Trophoblast cell (in vitro differentiated cells and primary cell): ENCODE measurements around the gene DYNLT4.

ENCODE experiments used
- DNase-seq, 2 donors: peaks; one replicate each; pipeline ENCODE4 v3.0.0-alpha.2; 2016
- H2AFZ ChIP-seq: 2 replicates; pipeline ENCODE4 v1.6.1; 2013; ENCODE audit warnings: low read length, moderate library complexity, mild to moderate bottlenecking; ENCODE audit not compliant: insufficient read depth, poor library complexity
- H2AK5ac ChIP-seq: 2 replicates; pipeline ENCODE4 v1.6.1; 2013; ENCODE audit warnings: mild to moderate bottlenecking, low read length
- H2BK120ac ChIP-seq: 2 replicates; pipeline ENCODE4 v1.6.1; 2013; ENCODE audit warnings: low read length, mild to moderate bottlenecking, moderate library complexity; ENCODE audit not compliant: insufficient read depth, poor library complexity
- H2BK12ac ChIP-seq: 2 replicates; pipeline ENCODE4 v1.6.1; 2013; ENCODE audit warnings: mild to moderate bottlenecking, low read length, moderate library complexity
- H2BK5ac ChIP-seq: 2 replicates; pipeline ENCODE4 v1.6.1; 2013; ENCODE audit warnings: low read length, low read depth, moderate library complexity, mild to moderate bottlenecking; ENCODE audit not compliant: poor library complexity
- H3K14ac ChIP-seq: 2 replicates; pipeline ENCODE4 v1.6.1; 2013; ENCODE audit warnings: mild to moderate bottlenecking, low read length
- H3K18ac ChIP-seq: 2 replicates; pipeline ENCODE4 v1.6.1; 2013; ENCODE audit warnings: mild to moderate bottlenecking, low read length
- H3K23ac ChIP-seq: 2 replicates; pipeline ENCODE4 v1.6.1; 2013; ENCODE audit warnings: low read length
- H3K27ac ChIP-seq: 2 replicates; pipeline ENCODE4 v1.5.1; 2013; ENCODE audit warnings: low read depth, mild to moderate bottlenecking, inconsistent platforms, low read length, moderate library complexity
- H3K27me3 ChIP-seq: 2 replicates; pipeline ENCODE4 v1.6.1; 2013; ENCODE audit warnings: inconsistent platforms, mild to moderate bottlenecking, low read length, moderate library complexity; ENCODE audit not compliant: insufficient read depth
- H3K36me3 ChIP-seq, 2 experiments: 1 replicate in 1 of 2; 2 replicates in 1 of 2; pipeline ENCODE4 v1.6.1; 2013; ENCODE audit warnings: low read length in 2 of 2, mild to moderate bottlenecking in 2 of 2, moderate library complexity in 1 of 2; ENCODE audit not compliant: insufficient read depth in 2 of 2, control insufficient read depth in 1 of 2
- H3K4ac ChIP-seq: 2 replicates; pipeline ENCODE4 v1.6.1; 2013; ENCODE audit warnings: low read depth, mild to moderate bottlenecking, low read length, moderate library complexity
- H3K4me1 ChIP-seq, 2 experiments: 1 replicate in 1 of 2; 2 replicates in 1 of 2; pipeline ENCODE4 v1.6.1; 2013; ENCODE audit warnings: low read length in 2 of 2, mild to moderate bottlenecking in 2 of 2, moderate library complexity in 1 of 2; ENCODE audit not compliant: insufficient read depth in 2 of 2, control insufficient read depth in 1 of 2
- H3K4me2 ChIP-seq: 2 replicates; pipeline ENCODE4 v1.6.1; 2013; ENCODE audit warnings: inconsistent platforms, mild to moderate bottlenecking, low read length, moderate library complexity
- H3K4me3 ChIP-seq: 2 replicates; pipeline ENCODE4 v1.5.1; 2013; ENCODE audit warnings: mild to moderate bottlenecking, low read depth, low read length, inconsistent platforms
- H3K79me1 ChIP-seq: one replicate; pipeline ENCODE4 v1.6.1; 2013; ENCODE audit warnings: low read length
- H3K79me2 ChIP-seq: 2 replicates; pipeline ENCODE4 v1.6.1; 2013; ENCODE audit warnings: low read length, mild to moderate bottlenecking; ENCODE audit not compliant: control insufficient read depth, insufficient read depth, poor library complexity
- H3K9ac ChIP-seq: 2 replicates; pipeline ENCODE4 v1.6.1; 2013; ENCODE audit warnings: mild to moderate bottlenecking, low read length
- H3K9me3 ChIP-seq: 2 replicates; pipeline ENCODE4 v1.6.1; 2013; ENCODE audit warnings: low read depth, mild to moderate bottlenecking, control low read depth, inconsistent platforms, low read length; ENCODE audit not compliant: insufficient read depth
- H4K12ac ChIP-seq: 2 replicates; pipeline ENCODE4 v1.6.1; 2013; ENCODE audit warnings: low read depth, mild to moderate bottlenecking, low read length, moderate library complexity
- H4K8ac ChIP-seq: 2 replicates; pipeline ENCODE4 v1.6.1; 2013; ENCODE audit warnings: low read depth, mild to moderate bottlenecking, low read length, moderate library complexity
- H4K91ac ChIP-seq: one replicate; pipeline ENCODE4 v1.6.1; 2013; ENCODE audit warnings: low read depth, mild to moderate bottlenecking, low read length, moderate library complexity
- WGBS: extraction: QIAGEN DNeasy Blood & Tissue Kit; methylation state at CpG from one replicate; pipeline ENCODE4 v1.1.7; 2013; ENCODE audit warnings: missing lambda C conversion rate; ENCODE audit not compliant: insufficient read length, insufficient coverage; ENCODE audit errors: extremely low coverage; 5-methylcytosine and 5-hydroxymethylcytosine counted together

The DYNLT4 gene

DNA sequence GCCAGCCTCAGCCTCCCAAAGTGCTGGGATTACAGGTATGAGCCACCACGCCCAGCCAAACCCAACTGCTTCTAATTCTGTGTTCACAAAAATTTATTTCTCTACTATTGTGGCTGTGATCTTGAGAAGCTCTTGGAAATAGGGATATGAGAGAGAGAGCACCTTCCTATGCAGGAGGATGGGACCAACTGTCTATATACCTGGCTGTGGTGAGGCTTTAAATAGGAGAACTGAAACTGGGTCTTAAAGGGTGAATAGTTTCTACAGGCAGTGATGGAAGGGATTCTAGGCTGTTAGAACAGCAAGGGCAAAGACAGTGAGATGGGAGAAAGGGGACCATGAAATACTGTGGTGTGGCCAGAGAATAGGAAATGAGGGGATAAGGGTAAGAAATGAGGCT lies 44.2 kb upstream of the DYNLT4 start:
- Histone ChIP-seq H2BK12ac (no peak overlapping the region), H3K4ac (no peak overlapping the region), H3K23ac (no peak overlapping the region), H3K18ac (no peak overlapping the region), H3K14ac (no peak overlapping the region), H2AK5ac (no peak overlapping the region), H3K27me3 (no peaks in the 10 kb centered on the region), H3K4me2 (no peak overlapping the region), H2BK120ac (no peak overlapping the region), H3K79me1 (no peaks in the 10 kb centered on the region), H4K8ac (no peak overlapping the region), H2BK5ac (no peak overlapping the region), H3K4me3 (no peak overlapping the region), H3K9me3 (no peaks in the 10 kb centered on the region), H3K79me2 (no peaks in the 10 kb centered on the region), H3K4me1 (no peaks in the 10 kb centered on the region), H4K91ac (no peak overlapping the region), H3K36me3 (no peaks in the 10 kb centered on the region), H3K9ac (no peak overlapping the region), H4K12ac (no peak overlapping the region), H2AFZ (no peak overlapping the region), H3K27ac (no peak overlapping the region)
- WGBS, result no CpG with 5 or more reads among the region's 1 CpG
- no peak for DNase-seq

DNA sequence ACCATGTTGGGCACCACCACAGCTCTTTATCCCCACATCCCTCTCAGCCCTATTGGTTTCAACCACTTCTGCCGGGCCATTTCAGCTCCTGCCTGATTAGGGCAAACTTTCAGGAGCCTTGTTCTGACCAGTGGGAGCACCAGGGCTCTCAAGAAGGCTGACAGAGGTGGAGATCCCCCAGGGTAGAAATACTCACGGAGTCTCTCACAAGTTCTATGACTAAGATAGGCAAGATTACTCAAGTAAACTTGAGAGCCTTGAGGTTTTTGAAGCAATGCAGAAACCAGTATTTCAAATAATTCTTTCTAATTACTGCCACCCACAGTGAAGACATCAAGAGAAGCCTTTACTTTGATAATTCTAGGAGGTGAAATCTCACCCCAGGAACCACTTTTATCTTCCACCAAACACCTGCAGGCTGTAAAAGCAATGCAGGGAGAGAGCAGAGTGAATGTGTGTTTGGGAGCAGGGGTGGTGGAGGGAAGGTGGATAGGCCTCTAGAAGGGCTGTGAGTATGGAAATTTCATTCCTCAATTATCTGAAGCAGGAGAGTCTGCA lies 42.5 kb upstream of the DYNLT4 start:
- Histone ChIP-seq H2AK5ac (no peak overlapping the region), H3K4ac (no peak overlapping the region), H3K4me1 (no peaks in the 10 kb centered on the region), H2BK120ac (no peak overlapping the region), H3K79me2 (no peaks in the 10 kb centered on the region), H3K23ac (no peak overlapping the region), H3K14ac (no peak overlapping the region), H3K27me3 (no peaks in the 10 kb centered on the region), H4K12ac (no peak overlapping the region), H3K9me3 (no peaks in the 10 kb centered on the region), H2AFZ (no peak overlapping the region), H4K8ac (no peak overlapping the region), H4K91ac (no peak overlapping the region), H3K4me2 (no peak overlapping the region), H2BK5ac (no peak overlapping the region), H3K4me3 (no peak overlapping the region), H3K79me1 (no peaks in the 10 kb centered on the region), H3K9ac (no peak overlapping the region), H3K18ac (no peak overlapping the region), H3K36me3 (no peaks in the 10 kb centered on the region), H2BK12ac (no peak overlapping the region), H3K27ac (no peak overlapping the region)
- WGBS, result no CpG with 5 or more reads among the region's 2 CpGs
- no peak for DNase-seq

DNA sequence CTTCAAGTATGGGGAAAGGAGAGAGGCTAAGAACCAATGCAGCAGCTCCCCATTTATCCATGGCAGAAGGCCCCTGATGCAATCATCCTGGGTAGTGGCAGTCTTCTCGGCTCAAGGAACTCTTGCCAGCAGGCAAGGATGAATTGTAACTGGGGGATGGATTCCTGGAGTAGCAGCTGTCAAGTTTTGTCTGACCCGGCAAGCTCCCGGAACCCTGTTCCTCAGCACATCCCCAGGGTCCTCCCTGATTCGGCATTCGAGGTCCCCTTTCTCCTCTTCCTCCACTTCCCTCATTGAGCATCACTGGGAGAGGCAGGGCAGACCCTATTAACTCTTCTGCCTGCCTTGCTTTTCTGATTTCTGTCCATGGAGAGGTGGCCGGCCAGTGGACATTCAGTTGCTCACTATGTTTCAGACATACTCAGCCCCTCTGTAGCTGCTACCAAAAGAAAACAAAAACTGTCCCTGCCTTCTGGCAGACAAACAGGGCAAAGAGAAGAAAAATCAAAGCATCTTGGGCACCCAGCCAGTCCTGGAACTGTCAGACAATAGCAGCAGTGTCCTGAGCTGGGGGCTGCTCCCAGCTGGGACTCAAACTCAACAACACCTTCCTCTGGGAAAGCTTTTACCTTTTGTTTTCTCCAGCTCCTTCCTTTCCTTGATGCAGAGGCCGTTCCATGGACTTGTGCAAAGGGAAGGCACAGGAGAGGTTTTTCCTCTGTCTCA lies 41.5 kb upstream of the DYNLT4 start:
- H3K14ac ChIP-seq, result no peak overlapping the region
- H3K23ac ChIP-seq, result no peak overlapping the region
- no peak overlapping the region for H2AFZ ChIP-seq
- no peaks in the 10 kb centered on the region for H3K9me3 ChIP-seq
- no peak overlapping the region for H3K18ac ChIP-seq
- no peaks in the 10 kb centered on the region for H3K27me3 ChIP-seq
- H3K4me1 ChIP-seq, result no peaks in the 10 kb centered on the region
- H3K4me2 ChIP-seq, result no peak overlapping the region
- no peaks in the 10 kb centered on the region for H3K79me1 ChIP-seq
- H2BK12ac ChIP-seq, result no peak overlapping the region
- H3K9ac ChIP-seq, result no peak overlapping the region
- no peak overlapping the region for H3K4me3 ChIP-seq
- DNase-seq, result no peak
- H2BK120ac ChIP-seq, result no peak overlapping the region
- no peak overlapping the region for H3K4ac ChIP-seq
- no peak overlapping the region for H4K8ac ChIP-seq
- no peak overlapping the region for H2AK5ac ChIP-seq
- H3K79me2 ChIP-seq, result no peaks in the 10 kb centered on the region
- H4K91ac ChIP-seq, result no peak overlapping the region
- no CpG with 5 or more reads among the region's 7 CpGs for WGBS
- no peak overlapping the region for H4K12ac ChIP-seq
- no peaks in the 10 kb centered on the region for H3K36me3 ChIP-seq
- no peak overlapping the region for H2BK5ac ChIP-seq
- no peak overlapping the region for H3K27ac ChIP-seq

DNA sequence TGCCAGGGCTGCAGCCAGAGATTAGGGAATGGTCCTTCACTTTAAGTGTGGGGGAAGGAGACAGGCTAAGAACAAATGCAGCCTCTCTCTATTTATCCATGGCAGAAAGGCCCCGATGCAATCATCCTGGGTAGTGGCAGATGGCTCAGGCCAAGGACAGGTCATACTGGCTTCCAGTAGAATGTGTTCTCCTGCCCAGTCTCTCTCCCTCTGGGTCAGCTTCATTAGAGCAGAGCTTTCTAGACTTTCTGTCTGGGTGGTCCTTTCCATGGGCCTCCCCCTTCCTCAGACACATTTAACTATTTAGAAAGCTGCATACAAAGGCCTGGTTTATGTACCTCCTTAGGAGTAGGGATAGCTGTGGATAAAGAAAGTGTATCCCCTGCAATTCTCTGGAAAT lies 40.7 kb upstream of the DYNLT4 start:
- no peak overlapping the region for H3K18ac ChIP-seq
- H3K79me1 ChIP-seq, result no peaks in the 10 kb centered on the region
- no peak overlapping the region for H2BK12ac ChIP-seq
- H2AFZ ChIP-seq, result no peak overlapping the region
- H3K27me3 ChIP-seq, result no peaks in the 10 kb centered on the region
- no peak for DNase-seq
- H4K91ac ChIP-seq, result no peak overlapping the region
- no peak overlapping the region for H2AK5ac ChIP-seq
- no peak overlapping the region for H4K12ac ChIP-seq
- no peaks in the 10 kb centered on the region for H3K79me2 ChIP-seq
- H3K4me1 ChIP-seq, result no peaks in the 10 kb centered on the region
- no peaks in the 10 kb centered on the region for H3K36me3 ChIP-seq
- H3K4me2 ChIP-seq, result no peak overlapping the region
- H3K14ac ChIP-seq, result no peak overlapping the region
- no peaks in the 10 kb centered on the region for H3K9me3 ChIP-seq
- H3K23ac ChIP-seq, result no peak overlapping the region
- no peak overlapping the region for H2BK5ac ChIP-seq
- H3K27ac ChIP-seq, result no peak overlapping the region
- no peak overlapping the region for H3K4me3 ChIP-seq
- H3K4ac ChIP-seq, result no peak overlapping the region
- H3K9ac ChIP-seq, result no peak overlapping the region
- H4K8ac ChIP-seq, result no peak overlapping the region
- no peak overlapping the region for H2BK120ac ChIP-seq
- WGBS, result no CpG with 5 or more reads among the region's 1 CpG
